Testis (tissue), 2 donors: ENCODE results near the gene KCNG4.

Experiments
- POLR2A ChIP-seq: fragments of 450-650 bp; IDR thresholded peaks from one replicate; pipeline ENCODE4 v1.6.1; 2017; ENCODE audit warnings: antibody characterized with exemption, mild to moderate bottlenecking, moderate library complexity
- TF ChIP-seq, protein P1 (sequence below), 3 experiments: fragments of 450-650 bp in 2 of 3; fragments of 200-600 bp in 1 of 3; sonication (generic) in 1 of 3; IDR thresholded peaks; one replicate each; pipeline ENCODE4 v1.5.1; 2016 to 2019; ENCODE audit warnings: antibody characterized with exemption in 3 of 3, mild to moderate bottlenecking in 2 of 3, moderate library complexity in 1 of 3

DNA sequence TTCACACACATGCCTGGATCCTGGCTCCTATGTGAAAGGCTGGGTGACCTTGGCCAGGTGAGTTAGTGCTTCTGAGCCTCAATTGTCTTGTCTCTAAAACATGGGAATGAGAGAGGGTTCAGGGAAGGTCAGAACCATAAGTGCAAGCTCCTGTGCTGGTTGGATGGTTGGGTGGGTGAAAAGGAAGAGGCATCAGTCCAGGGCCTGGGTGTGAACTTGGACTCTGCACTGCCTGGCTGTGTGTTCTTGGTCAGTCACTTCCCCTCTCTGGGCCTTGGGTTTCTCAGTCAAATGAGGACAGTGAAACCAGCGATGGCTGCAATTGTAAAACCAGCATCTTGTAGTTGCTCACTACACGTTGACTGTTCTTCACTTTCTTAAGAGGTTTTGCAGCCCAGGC lies 643 bp upstream of the KCNG4 start:
- no peak for TF ChIP-seq POLR2A
- TF ChIP-seq, protein P1, sequence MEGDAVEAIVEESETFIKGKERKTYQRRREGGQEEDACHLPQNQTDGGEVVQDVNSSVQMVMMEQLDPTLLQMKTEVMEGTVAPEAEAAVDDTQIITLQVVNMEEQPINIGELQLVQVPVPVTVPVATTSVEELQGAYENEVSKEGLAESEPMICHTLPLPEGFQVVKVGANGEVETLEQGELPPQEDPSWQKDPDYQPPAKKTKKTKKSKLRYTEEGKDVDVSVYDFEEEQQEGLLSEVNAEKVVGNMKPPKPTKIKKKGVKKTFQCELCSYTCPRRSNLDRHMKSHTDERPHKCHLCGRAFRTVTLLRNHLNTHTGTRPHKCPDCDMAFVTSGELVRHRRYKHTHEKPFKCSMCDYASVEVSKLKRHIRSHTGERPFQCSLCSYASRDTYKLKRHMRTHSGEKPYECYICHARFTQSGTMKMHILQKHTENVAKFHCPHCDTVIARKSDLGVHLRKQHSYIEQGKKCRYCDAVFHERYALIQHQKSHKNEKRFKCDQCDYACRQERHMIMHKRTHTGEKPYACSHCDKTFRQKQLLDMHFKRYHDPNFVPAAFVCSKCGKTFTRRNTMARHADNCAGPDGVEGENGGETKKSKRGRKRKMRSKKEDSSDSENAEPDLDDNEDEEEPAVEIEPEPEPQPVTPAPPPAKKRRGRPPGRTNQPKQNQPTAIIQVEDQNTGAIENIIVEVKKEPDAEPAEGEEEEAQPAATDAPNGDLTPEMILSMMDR (IDR thresholded peaks at IDR 0.05), result no peak
